Activated T-helper 9 cell treated with anti-CD3 and anti-CD28 coated beads, Interleukin-2, amount 50 U/mL, for 16 hours (primary cell): ENCODE data around the gene PRKN.

Source experiments
- DNase-seq: peaks from one replicate; pipeline ENCODE4 v3.0.0-alpha.2; 2020; ENCODE audit warnings: low read depth

The PRKN gene

DNA sequence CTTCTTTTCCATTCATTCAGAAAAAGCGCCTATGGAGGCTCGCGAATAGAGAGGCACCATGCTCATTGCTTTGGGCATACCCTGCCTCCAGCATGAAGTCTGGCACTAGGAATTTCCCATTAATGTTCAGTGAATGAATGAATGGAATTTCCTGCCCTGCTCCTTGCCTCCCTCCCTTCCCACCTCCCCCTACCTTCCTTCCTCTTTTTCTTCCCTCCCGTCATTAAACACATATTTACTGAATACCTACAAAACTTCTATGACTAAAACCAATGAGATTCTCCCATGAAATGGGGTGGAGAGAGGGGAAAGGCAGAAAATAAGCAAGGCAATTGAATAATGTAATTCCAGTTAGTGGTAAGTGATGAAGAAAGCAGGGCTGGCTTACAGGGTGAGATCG, 1239.9 kb downstream of the PRKN start:
- no peak for DNase-seq

DNA sequence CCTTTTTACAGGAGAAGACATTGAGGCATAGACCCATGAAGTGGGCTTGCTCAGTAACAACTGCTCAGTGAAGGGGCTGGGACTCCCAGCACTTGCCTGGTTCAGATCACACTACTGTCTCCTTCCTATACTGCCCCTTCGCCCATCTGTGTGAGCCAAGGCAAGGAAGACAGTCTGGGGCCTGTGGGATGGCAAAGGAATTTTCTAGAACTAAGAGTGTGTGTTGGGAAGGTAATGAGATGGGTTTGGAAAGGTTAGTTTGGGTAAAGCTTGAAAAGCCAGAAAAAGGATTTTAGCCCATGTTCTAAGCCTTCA, 1240.4 kb downstream of the PRKN start:
- DNase-seq: no peak

DNA sequence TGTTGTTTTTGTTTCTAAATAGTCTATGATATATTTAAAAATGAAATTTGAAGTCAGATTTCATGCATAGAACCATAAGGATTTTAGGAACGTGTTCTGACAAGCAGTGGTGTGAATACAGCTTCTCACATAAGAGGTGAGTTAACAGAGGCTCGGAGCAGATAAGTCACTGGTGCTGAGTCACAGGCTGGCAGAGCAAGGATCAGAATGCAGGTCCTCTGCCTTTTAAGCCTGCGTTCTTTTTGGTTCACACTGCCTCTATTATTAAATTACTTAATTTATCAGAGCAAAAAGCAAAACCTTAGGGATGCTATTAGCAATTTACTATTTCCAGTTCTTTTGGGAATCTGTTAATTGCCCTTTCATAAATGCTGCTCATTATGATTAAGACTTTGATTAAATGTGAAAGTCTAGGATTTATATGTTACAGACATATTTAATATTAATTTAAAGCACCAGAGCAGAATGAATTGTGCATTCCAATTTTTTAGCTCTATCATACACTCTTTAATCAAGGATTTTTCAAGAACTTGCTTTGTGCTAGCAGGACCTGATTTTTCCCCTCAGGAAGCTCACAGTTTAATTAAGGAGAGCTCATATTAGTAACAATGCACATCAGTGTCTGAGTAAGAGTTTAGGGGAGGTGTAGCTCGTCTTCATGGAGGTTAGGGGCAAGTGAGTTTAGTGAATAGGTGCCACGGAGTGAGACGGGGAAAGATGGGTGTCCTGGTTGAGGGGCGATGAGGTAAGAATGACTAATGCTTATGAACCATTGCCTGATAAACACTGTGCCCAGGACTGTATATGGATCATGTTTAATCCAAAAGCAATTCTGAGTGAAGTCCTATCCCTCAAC, 1241.0 kb downstream of the PRKN start:
- no peak for DNase-seq

DNA sequence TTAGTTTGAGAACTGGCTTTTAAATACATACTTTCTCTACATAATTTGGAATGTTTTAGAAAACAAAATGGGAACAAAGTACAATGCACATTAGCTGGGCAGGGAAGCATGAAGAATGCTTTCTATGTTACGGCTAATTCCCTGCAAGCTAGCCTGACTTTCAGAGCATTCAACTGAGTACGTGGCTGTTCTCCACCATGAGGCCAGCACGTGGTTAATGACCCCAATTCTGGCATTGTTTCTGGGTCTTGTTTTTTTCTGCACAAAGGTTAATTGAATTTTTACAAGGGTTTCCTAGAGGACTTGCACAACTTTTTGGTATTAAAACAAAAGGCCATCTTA, 1245.1 kb downstream of the PRKN start:
- no peak for DNase-seq

DNA sequence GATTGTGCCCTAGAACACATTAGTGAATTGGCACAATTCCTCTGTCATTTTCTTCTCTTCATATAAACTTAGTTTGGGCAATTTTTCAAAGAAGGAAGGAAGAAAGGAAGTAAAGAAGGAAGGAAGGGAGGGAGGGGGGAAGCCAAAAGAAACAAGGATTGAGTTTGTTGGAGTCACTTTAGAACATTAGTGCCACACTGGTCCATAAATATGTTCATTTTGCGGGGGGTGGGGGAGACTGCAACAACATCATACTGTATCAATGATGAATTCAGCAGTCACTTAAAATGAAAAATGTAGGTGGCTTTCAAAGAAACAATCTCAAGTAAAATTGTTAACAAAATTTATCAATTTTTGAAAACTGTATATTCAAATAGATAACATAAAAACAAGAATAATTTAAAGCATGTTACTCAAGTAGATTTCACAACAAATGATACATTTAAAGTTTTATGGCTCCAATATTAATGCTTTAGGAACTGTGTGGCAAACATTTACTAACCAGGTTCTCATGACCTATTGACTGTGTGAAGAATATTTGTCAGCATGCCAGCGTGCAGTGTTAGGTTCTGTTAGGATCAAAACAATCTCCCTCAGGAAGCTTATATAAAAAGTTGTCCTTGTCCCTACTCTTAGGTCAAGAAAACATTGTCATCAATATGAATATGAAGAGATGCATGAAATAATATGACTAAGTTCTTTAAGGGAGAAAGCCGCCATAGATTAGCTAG, 1245.6 kb downstream of the PRKN start:
- DNase-seq: no peak

DNA sequence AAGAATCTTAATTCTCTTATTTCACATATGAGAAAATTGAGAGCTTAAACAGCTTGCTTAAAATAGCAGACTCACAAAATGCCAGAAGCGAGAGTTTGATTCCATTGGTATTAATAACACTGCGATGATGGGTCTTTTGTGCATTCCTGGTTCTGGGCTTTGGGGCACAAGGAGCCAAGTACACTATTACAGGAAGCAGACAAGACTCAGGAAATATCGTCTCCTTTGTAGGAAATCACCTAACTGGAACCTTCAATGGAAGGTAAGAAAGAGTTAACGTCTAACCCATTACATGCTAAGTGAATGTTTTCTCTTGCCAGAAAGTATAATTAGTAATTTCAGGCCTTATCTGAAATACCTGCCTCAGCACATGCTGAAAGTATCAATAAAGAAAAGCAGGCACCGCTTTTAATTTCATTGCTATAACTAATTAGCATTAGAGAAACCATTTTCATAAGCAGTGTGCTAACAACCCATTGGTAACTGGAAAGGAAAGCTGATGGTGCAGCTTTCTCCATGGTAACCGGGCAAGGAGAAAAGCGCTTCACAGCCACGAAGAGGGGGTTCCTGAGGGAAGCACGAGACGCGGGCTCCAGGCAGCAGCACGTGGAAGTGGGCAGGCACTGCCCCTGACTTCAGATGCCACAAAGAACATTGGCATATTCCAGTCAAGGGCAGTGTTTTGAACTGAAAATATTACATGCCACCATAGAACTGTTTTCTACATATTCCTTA, 1247.0 kb downstream of the PRKN start:
- no peak for DNase-seq

DNA sequence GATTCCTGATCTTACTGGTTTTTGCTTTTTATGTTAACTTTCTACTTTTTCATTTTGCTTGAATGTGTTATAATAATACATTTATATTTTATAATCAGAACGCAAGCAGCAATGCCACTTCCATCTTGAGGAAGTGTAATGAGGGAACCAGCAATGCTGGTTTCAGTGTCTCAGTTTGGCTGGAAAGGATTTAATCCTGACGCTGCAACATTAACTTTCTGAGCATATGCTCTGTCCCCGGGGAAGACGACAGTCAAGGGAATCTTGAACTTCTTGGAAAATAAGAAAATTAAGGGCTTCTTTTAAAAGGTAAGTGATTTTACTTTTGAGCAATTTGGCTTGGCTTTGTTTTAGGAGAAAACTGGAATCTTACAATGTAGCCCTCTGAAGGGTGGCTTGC, 1248.2 kb downstream of the PRKN start:
- DNase-seq: no peak

DNA sequence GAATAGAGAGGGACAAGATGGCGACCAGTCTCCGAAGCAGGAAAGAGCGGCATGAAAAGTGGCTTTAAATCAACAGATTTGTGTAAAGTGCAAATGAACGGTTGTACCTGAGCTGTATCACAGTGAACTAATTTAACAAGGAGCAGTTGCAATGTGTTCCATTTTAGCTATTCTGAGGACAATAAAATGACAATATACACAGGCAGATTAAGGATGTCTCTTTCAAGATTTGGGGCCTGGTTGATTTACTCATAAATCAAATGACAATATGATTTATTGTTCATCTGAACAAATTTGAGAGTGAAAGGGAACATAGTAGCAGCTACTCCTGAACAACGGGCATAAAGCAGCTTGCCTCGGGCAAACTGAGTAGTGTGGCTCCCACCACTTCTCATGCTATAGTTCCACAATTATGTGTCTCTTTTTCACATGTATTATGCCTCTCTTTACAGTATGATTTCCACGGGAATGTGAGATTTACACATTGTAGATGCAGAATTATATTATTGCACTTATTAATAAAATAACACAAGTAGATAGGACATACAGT, 1249.6 kb downstream of the PRKN start:
- DNase-seq: no peak

DNA sequence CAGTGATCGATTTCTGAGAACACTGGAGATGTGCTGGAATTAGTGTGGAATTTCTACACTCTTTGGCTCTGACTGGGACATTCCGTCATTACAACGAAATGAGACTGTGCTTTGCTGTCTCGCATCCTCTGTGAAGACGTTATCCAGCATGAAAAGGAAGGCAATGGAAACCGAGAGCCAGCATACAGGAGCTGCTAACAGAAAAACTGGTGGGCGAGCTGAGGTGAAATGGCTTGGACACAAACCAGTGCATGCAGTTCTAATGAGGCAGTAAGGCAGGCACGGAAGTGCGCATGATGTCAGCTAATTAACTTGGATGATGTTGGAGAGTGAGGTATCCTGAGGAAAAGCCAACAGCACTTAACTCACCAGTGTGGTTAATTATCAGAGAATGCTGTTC, 1250.9 kb downstream of the PRKN start:
- DNase-seq: no peak

DNA sequence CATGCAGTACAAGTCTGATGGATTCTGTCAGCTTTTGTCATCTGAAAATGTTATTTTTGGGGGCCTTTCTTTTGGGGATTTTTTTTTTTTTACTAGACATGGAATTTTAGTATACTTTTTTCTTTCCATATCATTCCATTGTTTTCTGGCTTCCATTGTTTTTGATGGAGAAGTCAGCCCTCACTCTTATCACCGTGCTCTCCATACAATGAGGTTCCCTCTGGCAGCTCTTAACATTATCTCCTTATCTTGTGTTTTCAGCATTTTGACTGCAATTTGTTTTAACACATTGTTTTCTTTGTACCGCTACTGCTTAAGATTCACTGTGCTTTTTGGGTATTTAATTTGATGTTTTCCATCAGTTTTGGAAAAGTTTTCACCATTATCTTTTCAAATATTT, 1262.2 kb downstream of the PRKN start:
- DNase-seq: no peak

DNA sequence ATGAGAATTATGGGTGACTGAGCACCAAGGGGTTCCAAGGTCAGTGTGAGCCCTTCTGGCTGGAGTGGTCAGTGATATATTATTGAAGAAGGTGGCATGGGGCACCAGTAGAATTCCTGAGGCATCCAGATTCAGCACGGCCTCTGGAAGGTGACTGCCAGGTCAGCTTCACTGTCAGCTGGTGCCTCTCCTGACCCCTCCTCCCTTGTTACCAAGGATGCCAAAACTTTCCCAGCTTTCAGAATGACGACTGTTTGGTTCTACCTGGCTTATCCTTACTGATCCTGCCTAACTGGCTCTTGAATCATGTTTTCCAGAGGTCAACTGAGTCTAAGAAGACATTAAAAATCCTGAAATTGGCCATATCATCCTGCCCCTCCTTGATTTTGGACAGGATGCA, 1264.5 kb downstream of the PRKN start:
- DNase-seq: no peak

DNA sequence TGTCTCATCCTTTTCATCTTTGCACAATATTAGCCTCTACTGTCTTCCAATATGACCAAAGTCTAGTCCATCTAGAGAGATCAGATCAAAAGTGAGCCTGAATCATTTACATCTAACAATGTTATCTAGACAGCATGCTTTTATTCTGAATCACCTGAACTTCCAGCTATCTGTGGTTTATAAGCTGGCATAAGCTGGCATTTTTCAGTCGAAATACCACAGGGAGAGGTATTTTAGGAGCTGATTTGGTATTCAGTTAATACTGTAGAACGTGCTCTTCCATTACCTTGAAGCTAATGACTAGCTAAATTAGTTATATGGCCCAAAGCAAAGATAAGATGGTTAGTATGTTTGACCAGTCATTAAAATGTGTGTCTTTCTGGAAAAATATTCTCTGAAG, 1265.4 kb downstream of the PRKN start:
- DNase-seq: no peak

DNA sequence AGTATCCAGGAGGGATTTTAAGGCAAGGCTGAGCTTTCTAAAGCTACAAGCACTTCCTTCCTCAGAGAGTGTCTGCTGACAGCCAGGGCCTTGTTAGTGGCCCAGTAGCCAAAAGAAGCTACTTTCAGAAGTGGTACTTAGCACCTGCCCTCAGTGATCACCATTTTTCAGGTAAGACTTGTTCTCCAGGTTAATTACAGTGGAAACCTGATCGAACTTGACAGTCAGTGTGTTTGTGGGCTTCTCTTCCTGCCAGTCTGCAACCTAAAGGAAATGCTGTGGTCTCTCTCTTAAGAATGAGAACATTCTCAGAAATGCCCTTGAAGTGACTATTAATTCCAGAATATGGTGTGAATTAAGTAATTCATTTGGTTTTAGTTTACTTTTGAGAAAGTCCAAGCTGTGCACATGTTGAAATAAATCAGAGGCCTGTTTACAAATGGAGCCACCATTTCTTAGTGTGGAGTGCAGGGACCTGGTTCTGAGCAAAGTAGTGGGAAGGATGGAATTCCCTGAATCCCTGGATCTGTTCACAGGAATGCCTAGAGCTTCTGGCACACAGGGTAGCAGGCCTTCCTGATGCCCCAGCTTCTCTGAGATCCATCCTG, 1268.5 kb downstream of the PRKN start:
- DNase-seq: no peak

DNA sequence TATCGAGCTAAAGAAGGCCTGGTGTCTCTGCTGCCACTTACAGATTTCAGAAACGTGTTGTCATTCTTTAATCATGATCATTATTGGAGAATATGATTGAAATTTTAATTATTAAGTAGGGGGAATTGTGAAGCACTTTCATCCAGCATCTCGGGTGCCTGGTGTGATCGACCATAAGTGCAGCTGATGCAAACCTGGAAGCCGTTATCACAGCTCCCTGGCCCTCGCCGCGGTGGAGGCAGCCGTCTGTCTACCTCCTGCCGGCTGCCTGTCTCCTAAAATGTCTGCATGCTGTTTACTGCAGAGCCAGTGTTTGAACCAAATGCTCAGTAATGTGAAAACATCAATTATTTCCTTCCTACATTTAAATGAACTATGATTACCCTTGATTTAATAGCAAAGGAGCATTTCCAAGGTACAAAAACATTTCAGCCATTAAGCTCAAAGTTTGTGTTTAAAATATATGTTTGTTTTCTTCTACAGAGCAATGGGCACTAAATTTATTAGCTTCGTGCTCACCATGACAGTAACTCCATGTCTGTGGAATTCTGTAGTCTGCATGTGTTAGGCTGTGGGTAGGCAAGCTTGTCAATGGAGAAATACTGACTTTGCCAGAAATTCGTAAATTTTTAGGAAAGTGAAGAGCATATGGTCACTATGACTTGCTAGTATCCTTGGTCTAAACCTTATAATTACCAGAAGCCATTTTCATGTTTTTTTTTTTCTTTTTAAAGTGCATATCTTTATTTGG, 1269.2 kb downstream of the PRKN start:
- DNase-seq: no peak

DNA sequence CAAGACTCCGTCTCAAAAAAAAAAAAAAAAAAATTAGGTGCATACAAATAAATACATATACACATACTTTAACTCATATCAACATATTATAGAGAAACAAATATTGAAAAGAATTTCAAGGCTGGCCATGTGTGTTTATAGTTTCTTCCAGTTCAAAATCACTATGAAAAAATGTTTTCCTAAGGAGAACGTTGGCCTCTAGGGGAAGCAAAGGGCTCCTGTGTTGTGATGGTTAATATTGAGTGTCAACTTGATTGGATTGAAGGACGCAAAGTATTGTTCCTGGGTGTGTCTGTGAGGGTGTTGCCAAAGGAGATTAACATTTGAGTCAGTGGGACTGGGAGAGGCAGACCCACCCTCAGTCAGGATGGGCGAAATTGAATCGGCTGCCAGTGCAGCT, 1271.7 kb downstream of the PRKN start:
- DNase-seq: no peak

DNA sequence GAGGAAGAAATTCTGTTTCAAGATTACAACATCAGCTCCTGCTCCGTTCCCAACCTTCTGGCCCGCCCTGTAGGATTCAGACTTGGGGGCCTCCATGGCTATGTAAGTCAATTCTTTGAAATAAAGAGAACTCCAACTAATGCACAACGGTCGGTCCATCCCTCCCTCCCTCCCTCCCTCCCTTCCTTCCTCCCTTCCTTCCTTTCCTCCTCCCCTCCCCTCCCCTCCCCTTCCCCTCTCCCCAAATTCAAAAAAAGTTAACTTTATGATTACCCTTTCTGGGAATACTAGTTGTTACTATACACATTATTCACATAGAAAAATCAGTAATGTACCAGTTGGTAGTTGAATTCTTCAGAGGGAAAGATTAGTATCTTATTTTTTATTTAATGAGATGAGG, 1274.0 kb downstream of the PRKN start:
- no peak for DNase-seq

DNA sequence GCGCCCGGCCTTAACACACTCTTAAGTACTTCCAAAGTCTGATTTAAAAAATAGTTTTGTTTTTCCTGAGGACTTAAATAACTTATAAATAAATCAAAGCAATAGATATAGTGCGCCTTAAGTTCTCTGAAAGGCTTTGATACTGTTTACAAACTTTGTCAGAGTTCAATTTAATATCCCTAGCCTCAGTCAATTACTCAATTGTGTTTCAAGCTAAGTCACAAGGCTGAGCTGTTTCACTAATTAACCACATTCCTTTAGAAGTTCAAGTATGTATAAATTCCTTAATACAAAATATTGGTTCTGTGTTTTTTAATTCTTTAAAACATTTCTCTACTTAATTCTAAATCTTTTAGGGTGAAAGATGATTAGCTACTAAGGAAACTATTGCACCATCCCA, 1275.3 kb downstream of the PRKN start:
- DNase-seq: no peak

DNA sequence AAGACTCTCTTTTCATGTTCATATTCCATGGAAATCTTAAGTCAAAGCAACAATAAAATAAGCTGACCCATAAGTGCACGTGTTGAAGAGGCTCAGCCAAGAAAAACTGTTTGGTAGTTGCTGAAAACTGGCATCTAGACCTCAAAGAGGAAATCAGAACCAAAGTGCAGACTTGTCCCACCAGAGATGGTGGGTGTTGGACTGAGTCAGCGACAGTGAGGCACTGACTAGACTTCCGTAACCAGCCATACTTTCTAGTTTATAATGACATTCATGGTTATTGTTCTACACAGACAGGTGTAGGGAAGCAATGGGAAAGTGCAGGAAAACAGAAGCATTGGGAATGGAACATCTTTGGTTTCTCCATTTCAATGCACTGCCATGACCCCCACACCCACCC, 1278.0 kb downstream of the PRKN start:
- no peak for DNase-seq

DNA sequence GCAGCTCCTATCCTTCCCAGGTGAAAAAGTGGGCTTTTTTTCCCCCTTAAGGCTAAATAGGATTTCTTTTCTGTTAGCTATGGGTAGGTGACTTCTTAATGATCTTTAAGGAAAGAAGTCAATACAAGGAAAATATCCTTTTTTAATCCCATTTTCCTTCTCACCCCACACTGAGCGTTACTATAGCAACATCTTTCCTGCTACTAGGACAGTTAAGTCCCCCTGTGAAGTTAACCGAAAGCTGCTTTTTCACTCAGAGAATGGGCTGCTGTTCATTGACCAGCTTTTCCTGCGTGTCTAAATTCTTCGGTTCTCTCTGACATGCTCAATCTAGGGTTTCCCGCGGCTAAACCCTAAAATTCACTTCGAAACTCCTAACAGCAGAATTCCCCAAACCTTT, 1280.6 kb downstream of the PRKN start:
- DNase-seq: no peak

DNA sequence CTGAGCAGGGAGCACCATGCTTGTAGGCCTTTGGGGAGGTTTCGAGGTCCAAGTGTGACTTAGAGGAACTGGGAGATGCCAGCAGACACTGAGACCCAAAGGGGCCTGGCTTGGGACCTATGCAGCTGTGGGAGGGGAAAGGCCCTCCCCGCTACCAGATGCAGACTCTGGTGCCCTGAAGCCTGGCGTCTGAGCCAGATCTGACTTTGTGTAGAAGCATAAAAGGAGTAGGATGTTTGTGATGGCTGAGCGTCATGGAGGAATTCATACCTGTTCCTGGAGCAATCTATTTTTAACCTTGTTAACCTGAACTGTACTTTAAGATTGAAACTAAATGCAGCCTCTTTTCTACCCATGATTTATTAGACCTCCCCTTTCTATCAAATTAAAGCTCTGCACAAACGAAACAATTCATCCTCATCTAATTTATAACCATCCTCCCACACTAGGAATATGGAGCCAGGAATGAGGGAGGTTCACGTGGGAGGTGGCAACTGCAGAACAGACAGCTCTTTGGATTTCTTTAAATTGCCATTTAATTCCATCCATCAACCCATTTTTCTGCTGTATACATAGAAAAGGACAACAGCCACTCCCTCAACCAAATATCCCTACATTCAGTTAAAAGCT, 1281.2 kb downstream of the PRKN start:
- no peak for DNase-seq
